Mammary epithelial cell (primary cell): Measurements from ENCODE around the gene ELMO3.

Source experiments
- CTCF ChIP-seq, 2 donors: IDR thresholded peaks in 1 of 2; conservative IDR thresholded peaks in 1 of 2; 2 replicates each; pipeline ENCODE4 v1.5.1; 2011 to 2012; ENCODE audit warnings: inconsistent platforms in 2 of 2, low read length in 2 of 2, mild to moderate bottlenecking in 2 of 2, control low read depth in 1 of 2, low read depth in 1 of 2; ENCODE audit not compliant: insufficient read depth in 1 of 2; ENCODE audit errors: extremely low read depth in 1 of 2
- EZH2 ChIP-seq: IDR thresholded peaks from 2 replicates; pipeline ENCODE4 v1.6.1; 2012; ENCODE audit warnings: low read length, inconsistent platforms, borderline replicate concordance

DNA sequence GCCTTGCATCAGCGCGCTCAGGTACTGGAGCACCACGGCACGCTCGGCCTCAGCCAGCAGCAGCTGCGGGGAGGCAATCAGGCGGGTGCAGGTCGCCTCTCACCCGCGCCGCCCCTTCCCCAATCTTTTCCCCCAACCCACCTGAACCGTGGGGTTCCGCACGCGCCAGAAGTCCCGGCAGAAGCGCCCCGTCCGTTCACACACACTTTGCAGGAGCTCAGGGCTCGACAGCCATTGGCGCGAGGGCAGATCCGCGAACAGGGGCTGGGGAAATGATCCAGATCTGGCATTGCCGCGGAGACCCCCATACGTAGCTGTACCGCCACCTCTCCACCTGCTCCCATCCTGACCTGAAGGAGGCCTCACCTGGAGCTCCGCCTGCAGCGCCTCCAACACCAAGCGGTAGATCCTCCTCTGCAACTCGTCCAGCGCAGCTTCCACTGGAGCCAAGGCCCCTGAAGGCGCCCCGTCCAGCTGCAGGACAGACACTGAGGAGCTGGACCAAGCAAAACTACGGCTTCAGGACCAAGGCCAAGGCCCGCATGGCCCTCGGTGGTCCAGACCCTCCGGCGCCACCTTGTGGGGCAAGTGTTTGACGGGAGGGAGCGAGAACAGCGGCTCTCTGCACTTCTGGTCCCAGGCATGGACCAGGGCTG lies 13.8 kb upstream of the ELMO3 start:
- TF ChIP-seq CTCF (conservative IDR thresholded peaks at IDR 0.05 in 1 of 2, IDR thresholded peaks at IDR 0.05 in 1 of 2; ENCODE audit: extremely low read depth in 1 of 2, insufficient read depth in 1 of 2, low read depth in 1 of 2, low read length in 2 of 2) (peak; percentile 73 to 82), EZH2 (no peak)
